Esophagus squamous epithelium (tissue), 4 donors: ENCODE measurements around the gene PHACTR3.

Source experiments
- POLR2A ChIP-seq, 4 donors: fragments of 450-650 bp; IDR thresholded peaks; one replicate each; pipeline ENCODE4 v1.6.1; 2017; ENCODE audit warnings: antibody characterized with exemption in 4 of 4, mild to moderate bottlenecking in 4 of 4, moderate library complexity in 3 of 4
- TF ChIP-seq, protein P1 (sequence below), 6 experiments: fragments of 450-650 bp in 4 of 6; fragments of 200-600 bp in 2 of 6; sonication (generic) in 2 of 6; IDR thresholded peaks; one replicate each; pipeline ENCODE4 v1.5.1; 2016 to 2019; ENCODE audit warnings: antibody characterized with exemption in 6 of 6, mild to moderate bottlenecking in 4 of 6, moderate library complexity in 4 of 6

GRCh38 chr20:59829054-59829785 lies 224.9 kb downstream of the PHACTR3 start:
- TF ChIP-seq, protein P1, sequence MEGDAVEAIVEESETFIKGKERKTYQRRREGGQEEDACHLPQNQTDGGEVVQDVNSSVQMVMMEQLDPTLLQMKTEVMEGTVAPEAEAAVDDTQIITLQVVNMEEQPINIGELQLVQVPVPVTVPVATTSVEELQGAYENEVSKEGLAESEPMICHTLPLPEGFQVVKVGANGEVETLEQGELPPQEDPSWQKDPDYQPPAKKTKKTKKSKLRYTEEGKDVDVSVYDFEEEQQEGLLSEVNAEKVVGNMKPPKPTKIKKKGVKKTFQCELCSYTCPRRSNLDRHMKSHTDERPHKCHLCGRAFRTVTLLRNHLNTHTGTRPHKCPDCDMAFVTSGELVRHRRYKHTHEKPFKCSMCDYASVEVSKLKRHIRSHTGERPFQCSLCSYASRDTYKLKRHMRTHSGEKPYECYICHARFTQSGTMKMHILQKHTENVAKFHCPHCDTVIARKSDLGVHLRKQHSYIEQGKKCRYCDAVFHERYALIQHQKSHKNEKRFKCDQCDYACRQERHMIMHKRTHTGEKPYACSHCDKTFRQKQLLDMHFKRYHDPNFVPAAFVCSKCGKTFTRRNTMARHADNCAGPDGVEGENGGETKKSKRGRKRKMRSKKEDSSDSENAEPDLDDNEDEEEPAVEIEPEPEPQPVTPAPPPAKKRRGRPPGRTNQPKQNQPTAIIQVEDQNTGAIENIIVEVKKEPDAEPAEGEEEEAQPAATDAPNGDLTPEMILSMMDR (IDR thresholded peaks at IDR 0.05), result no peak
- TF ChIP-seq POLR2A (IDR thresholded peaks at IDR 0.05), result no peak
